GM12878 (cell line): ENCODE results near the gene MEX3B. TPM values are rescaled to one million over a fixed set of nuclear protein-coding genes. Genes with fewer than 3 reads are reported as not detected.

ENCODE experiments used
- ATAC-seq: fragments of 200-7000 bp; cut with Tn5 transposase; 3 replicates; pipeline ENCODE4 v1.9.1; 2020; ENCODE audit warnings: mild to moderate bottlenecking, moderate library complexity
- BruUV-seq: library from RNA; stranded (reverse); fragments of 400-500 nt; replicated peaks from 2 replicates; lab custom pipeline; 2021; lab: Mats Ljungman, UMichigan
- CTCF ChIA-PET: fragments of 300-600 bp; sonication (Branson Sonifier 250); formaldehyde crosslinking; extraction: SDS; loops from one replicate; lab custom pipeline; 2021; ENCODE audit warnings: inconsistent platforms; lab: Yijun Ruan, JAX
- POLR2A ChIA-PET: fragments of 350-600 bp; formaldehyde crosslinking; extraction: SDS; loops from one replicate; lab custom pipeline; 2021; ENCODE audit warnings: inconsistent platforms; lab: Charles Lee
- RAD21 ChIA-PET: fragments of 300-600 bp; sonication (Branson Sonifier 250); formaldehyde crosslinking; loops from one replicate; lab custom pipeline; 2023; ENCODE audit warnings: antibody characterized with exemption; ENCODE audit not compliant: unreplicated experiment; lab: Charles Lee
- SMC1A ChIA-PET: fragments of 300-600 bp; sonication (Branson Sonifier 250); formaldehyde crosslinking; loops from one replicate; lab custom pipeline; 2023; ENCODE audit not compliant: unreplicated experiment, uncharacterized antibody; lab: Charles Lee
- DNase-seq: peaks from one replicate; pipeline ENCODE4 v3.0.0-alpha.2; 2011; ENCODE audit warnings: low read depth, low spot score
- FAIRE-seq: peaks from 3 replicates; lab custom pipeline; 2011; peaks lifted over from hg19 to GRCh38; lab: Jason Lieb, UNC
- H2AFZ ChIP-seq: 2 replicates; pipeline ENCODE4 v1.6.0; 2011; ENCODE audit warnings: low read depth, low read length, control low read depth; ENCODE audit not compliant: control insufficient read depth
- H3K27ac ChIP-seq: 2 replicates; pipeline ENCODE4 v1.5.1; 2011; ENCODE audit warnings: control low read depth; ENCODE audit not compliant: control insufficient read depth, insufficient read depth
- H3K27me3 ChIP-seq, 2 experiments: replicated peaks in 1 of 2; 2 replicates each; pipeline versions ENCODE4 v1.6.0 to v1.6.1; 2011; ENCODE audit warnings: low read length in 1 of 2; ENCODE audit not compliant: control insufficient read depth in 2 of 2, insufficient read depth in 2 of 2
- H3K36me3 ChIP-seq, 2 experiments: 2 replicates each; pipeline ENCODE4 v1.5.1; 2011; ENCODE audit warnings: low read length in 1 of 2; ENCODE audit not compliant: control insufficient read depth in 2 of 2, insufficient read depth in 2 of 2
- H3K4me1 ChIP-seq: 2 replicates; pipeline ENCODE4 v1.6.1; 2011; ENCODE audit warnings: mild to moderate bottlenecking, low read length, moderate library complexity, mixed read lengths; ENCODE audit not compliant: control insufficient read depth, insufficient read depth
- H3K4me2 ChIP-seq: 2 replicates; pipeline ENCODE4 v1.6.0; 2011; ENCODE audit warnings: control low read depth; ENCODE audit not compliant: control insufficient read depth, insufficient read depth
- H3K4me3 ChIP-seq: fragments of 200-600 bp; sonication (generic); 2 replicates; pipeline ENCODE4 v1.5.1; 2016
- H3K79me2 ChIP-seq: 2 replicates; pipeline ENCODE4 v1.6.0; 2011; ENCODE audit warnings: low read length; ENCODE audit not compliant: control insufficient read depth, insufficient read depth
- H3K9ac ChIP-seq: 2 replicates; pipeline ENCODE4 v1.8.0; 2011; ENCODE audit warnings: low read length, control low read depth, mixed read lengths; ENCODE audit not compliant: control insufficient read depth, insufficient read depth
- H3K9me3 ChIP-seq: replicated peaks from 3 replicates; pipeline ENCODE4 v1.5.1; 2011; ENCODE audit warnings: mild to moderate bottlenecking, low read length; ENCODE audit not compliant: control insufficient read depth, insufficient read depth
- H4K20me1 ChIP-seq: 2 replicates; pipeline ENCODE4 v1.6.0; 2011; ENCODE audit not compliant: control insufficient read depth, insufficient read depth
- ATF7 ChIP-seq: fragments of 450-650 bp; IDR thresholded peaks from 2 replicates; pipeline ENCODE4 v1.6.1; 2016; ENCODE audit warnings: low read depth, mild to moderate bottlenecking
- CBX5 ChIP-seq: sonication (generic); IDR thresholded peaks from 2 replicates; pipeline ENCODE4 v1.6.1; 2016; ENCODE audit warnings: low read depth, moderate library complexity, mild to moderate bottlenecking, inconsistent platforms
- EED ChIP-seq: sonication (generic); IDR thresholded peaks from 2 replicates; pipeline ENCODE4 v1.6.1; 2016; ENCODE audit warnings: antibody characterized with exemption, low read depth
- EP300 ChIP-seq, 2 experiments: fragments of 150-350 bp in 1 of 2; IDR thresholded peaks; 2 replicates each; pipeline ENCODE4 v1.6.1; 2011 to 2012; ENCODE audit warnings: low read depth in 2 of 2, low read length in 2 of 2, borderline replicate concordance in 1 of 2, improper control_type of control experiment in 1 of 2, inconsistent platforms in 1 of 2; ENCODE audit not compliant: control insufficient read depth in 1 of 2
- ETV6 ChIP-seq, 2 experiments: fragments of 450-650 bp in 1 of 2; IDR thresholded peaks in 1 of 2; conservative IDR thresholded peaks in 1 of 2; 2 replicates each; pipeline ENCODE4 v1.6.1; 2014; ENCODE audit warnings: antibody characterized with exemption in 1 of 2, borderline replicate concordance in 1 of 2, low read depth in 1 of 2, mild to moderate bottlenecking in 1 of 2, moderate library complexity in 1 of 2
- IKZF2 ChIP-seq, 2 experiments: fragments of 450-650 bp; IDR thresholded peaks; 2 replicates each; pipeline ENCODE4 v1.6.1; 2017; ENCODE audit warnings: mild to moderate bottlenecking in 2 of 2, moderate library complexity in 2 of 2
- NFYA ChIP-seq: IDR thresholded peaks from 2 replicates; pipeline ENCODE4 v1.6.1; 2011; ENCODE audit warnings: low read depth, mild to moderate bottlenecking, low read length, improper control_type of control experiment, borderline replicate concordance
- PKNOX1 ChIP-seq: fragments of 450-650 bp; IDR thresholded peaks from 2 replicates; pipeline ENCODE4 v1.6.1; 2016; ENCODE audit warnings: mild to moderate bottlenecking
- POLR2AphosphoS2 ChIP-seq: IDR thresholded peaks from 2 replicates; pipeline ENCODE4 v1.6.1; 2011; ENCODE audit warnings: low read depth, mild to moderate bottlenecking, low read length, improper control_type of control experiment, moderate library complexity
- RAD51 ChIP-seq: fragments of 450-650 bp; IDR thresholded peaks from 2 replicates; pipeline ENCODE4 v1.6.1; 2016; ENCODE audit warnings: moderate library complexity, mild to moderate bottlenecking, inconsistent platforms
- RCOR1 ChIP-seq: conservative IDR thresholded peaks from 2 replicates; pipeline ENCODE4 v1.6.1; 2012; ENCODE audit warnings: low read depth, low read length, improper control_type of control experiment
- SIN3A ChIP-seq: IDR thresholded peaks from 2 replicates; pipeline ENCODE4 v1.6.1; 2012; ENCODE audit warnings: low read depth, low read length, improper control_type of control experiment
- STAT1 ChIP-seq: fragments of 450-650 bp; conservative IDR thresholded peaks from 2 replicates; pipeline ENCODE4 v1.6.1; 2014; ENCODE audit warnings: antibody characterized with exemption, mild to moderate bottlenecking
- USF1 ChIP-seq: IDR thresholded peaks from 2 replicates; pipeline ENCODE4 v1.6.1; 2011; ENCODE audit warnings: borderline replicate concordance, low read depth, mild to moderate bottlenecking, moderate library complexity, mixed read lengths, low read length; ENCODE audit not compliant: insufficient read depth; ENCODE audit errors: extremely low read length
- WGBS: methylation state at CpG from one replicate; pipeline ENCODE4 v1.1.6; 2016; ENCODE audit warnings: low lambda C conversion rate; ENCODE audit not compliant: insufficient replicate concordance, insufficient coverage; ENCODE audit errors: missing lambda C conversion rate; 5-methylcytosine and 5-hydroxymethylcytosine counted together
- in situ Hi-C: fragments of 300-500 bp; cut with MboI; formaldehyde crosslinking; loops from 9 replicates; pipeline ENCODE4 v1.14.3; 2018; ENCODE audit warnings: mixed read lengths
- intact Hi-C: fragments of 100-400 bp; cut with micrococcal nuclease; formaldehyde crosslinking; loops from one replicate; pipeline ENCODE4 v1.14.2; 2022; ENCODE audit not compliant: unreplicated experiment
- polyA plus RNA-seq, 11 experiments: library from polyadenylated mRNA; depleted of rRNA in 4 of 11; unstranded in 6 of 11; stranded (reverse) in 5 of 11; fragments of >200 nt; fragmentation: Nextera tagmentation in 4 of 11; fragmentation: Illumina TruSeq in 1 of 11; extraction: Ambion mirVana in 4 of 11; extraction: Trizol in 1 of 11; gene quantifications; 1 replicate in 1 of 11; 2 replicates in 10 of 11; pipeline versions ENCODE4 v1.2.1 to v1.2.3, GENCODE V29; 2011 to 2016; ENCODE audit warnings: inconsistent platforms in 2 of 11, missing spikeins in 2 of 11, low read depth in 1 of 11
- total RNA-seq, 4 experiments: library from RNA; depleted of rRNA in 3 of 4; stranded (reverse); fragments of >200 nt in 3 of 4; fragmentation: Illumina TruSeq in 1 of 4; extraction: Trizol in 1 of 4; gene quantifications; 2 replicates each; pipeline versions ENCODE4 v1.2.1 to v1.2.3, GENCODE V29; 2013 to 2021

The MEX3B gene
- total and polyA plus RNA-seq, 10 of the 15 experiments (the other 5 are each of a cell fraction or from before 2014, with no cell fraction given): 0.02 to 1.3 (median 0.28) TPM

GRCh38 chr15:82040862-82041261, 5.0 kb downstream of the MEX3B start:
- no peak for FAIRE-seq
- WGBS: 23% methylated on average over 4 of the region's 4 CpGs
- BruUV-seq: no TSS peak
- ChIA-PET CTCF (no interaction called here), RAD21 (no interaction called here), POLR2A (no interaction called here), SMC1A (no interaction called here)
- peak; percentile 18 for ATAC-seq
- TF ChIP-seq PKNOX1: peak; percentile 27; the same call in 1 of the 2 replicates
- no peak for TF ChIP-seq CBX5
- no peaks in the 10 kb centered on the region for H3K36me3 ChIP-seq
- H3K4me3 ChIP-seq: no peak overlapping the region
- no peaks in the 10 kb centered on the region for H4K20me1 ChIP-seq
- no peak overlapping the region for H3K9ac ChIP-seq
- H3K79me2 ChIP-seq: no peaks in the 10 kb centered on the region
- intact Hi-C loops (loop anchor here (10.0 kb wide), 1 partner anchor 746 kb away; no protein-coding TSS in a partner anchor), in situ Hi-C loops (loop anchor here (10.0 kb wide), 1 partner anchor 756 kb away; no protein-coding TSS in a partner anchor)
- no peaks in the 10 kb centered on the region; the same call in 1 of the 2 replicates for H3K4me1 ChIP-seq
- no peak overlapping the region for H2AFZ ChIP-seq
- no peak overlapping the region for H3K27ac ChIP-seq
- no peak overlapping the region for H3K4me2 ChIP-seq
- no peak for DNase-seq
- H3K9me3 ChIP-seq: no peaks in the 10 kb centered on the region
- peaks cover 0 to 3% of the 10 kb centered on the region in 2 experiments; a peak in 1 of 4 replicates for H3K27me3 ChIP-seq

GRCh38 chr15:82040390-82040789, 5.4 kb downstream of the MEX3B start:
- no TSS peak for BruUV-seq
- Histone ChIP-seq H2AFZ (no peak overlapping the region), H3K9me3 (no peaks in the 10 kb centered on the region), H4K20me1 (no peaks in the 10 kb centered on the region), H3K4me3 (no peak overlapping the region), H3K27ac (no peak overlapping the region), H3K4me2 (no peak overlapping the region), H3K27me3 (peaks cover 0 to 3% of the 10 kb centered on the region in 2 experiments; a peak in 1 of 4 replicates), H3K36me3 (no peaks in the 10 kb centered on the region), H3K79me2 (no peaks in the 10 kb centered on the region), H3K9ac (no peak overlapping the region), H3K4me1 (no peaks in the 10 kb centered on the region; the same call in 1 of the 2 replicates)
- intact Hi-C loops: loop anchor here (10.0 kb wide), 1 partner anchor 746 kb away; no protein-coding TSS in a partner anchor
- ChIA-PET POLR2A (no interaction called here), RAD21 (no interaction called here), SMC1A (no interaction called here), CTCF (no interaction called here)
- in situ Hi-C loops: loop anchor here (10.0 kb wide), 1 partner anchor 756 kb away; no protein-coding TSS in a partner anchor
- DNase-seq (no peak), ATAC-seq (peak; percentile 7; the same call in 2 of the 3 replicates), FAIRE-seq (no peak)
- WGBS: 42% methylated on average over 2 of the region's 2 CpGs
- TF ChIP-seq STAT1: no peak
- TF ChIP-seq ETV6 (conservative IDR thresholded peaks at IDR 0.05 in 1 of 2, IDR thresholded peaks at IDR 0.05 in 1 of 2; ENCODE audit: borderline replicate concordance in 1 of 2, low read depth in 1 of 2): no peak
- TF ChIP-seq EED: no peak
- no peak for TF ChIP-seq ATF7
- TF ChIP-seq RCOR1: no peak
- TF ChIP-seq IKZF2 (IDR thresholded peaks at IDR 0.05): no peak
- no peak for TF ChIP-seq RAD51
- no peak for TF ChIP-seq USF1
- no peak for TF ChIP-seq EP300 (IDR thresholded peaks at IDR 0.05; ENCODE audit: borderline replicate concordance in 1 of 2, control insufficient read depth in 1 of 2, low read depth in 2 of 2, low read length in 2 of 2)
- TF ChIP-seq POLR2AphosphoS2: no peak
- no peak for TF ChIP-seq NFYA
- no peak for TF ChIP-seq CBX5
- no peak for TF ChIP-seq SIN3A
